Measurements from ENCODE around the gene NUBP2.

NUBP2 gene

DNA sequence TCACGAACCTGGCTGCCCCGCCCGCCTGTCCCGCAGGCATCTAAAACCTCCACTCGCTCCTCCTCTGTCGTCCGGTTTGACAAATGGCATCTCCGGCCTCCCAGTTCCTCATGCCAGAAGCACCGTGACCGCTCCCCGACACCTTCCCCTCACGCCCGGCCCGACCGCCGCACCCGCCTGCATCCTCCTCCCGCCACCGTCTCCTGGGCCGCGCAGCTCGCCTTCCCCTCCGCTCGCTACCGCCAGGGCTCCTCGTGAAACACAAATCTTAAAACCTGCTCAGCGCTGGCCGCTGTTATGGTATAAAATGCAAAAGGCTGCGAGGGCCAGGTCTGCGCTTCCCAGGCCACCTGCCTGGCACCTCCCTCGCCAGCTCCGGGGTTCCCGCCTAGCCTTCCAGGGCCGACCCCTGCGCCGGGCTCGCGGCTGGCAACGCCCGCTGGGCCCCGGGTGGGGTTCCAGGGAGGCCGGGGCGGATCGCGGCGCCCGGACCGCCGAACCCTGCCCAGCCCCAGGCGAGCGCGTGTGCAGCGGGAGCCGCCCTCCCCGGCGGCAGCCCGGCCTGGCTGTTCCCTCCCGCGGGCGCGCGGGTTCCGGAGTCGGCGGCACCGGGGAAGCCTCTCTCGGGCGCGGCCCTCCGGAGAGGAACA, 877 bp upstream of the NUBP2 start:
- no peak for DNase-seq (ENCODE audit: low read depth in 4 of 4, low spot score in 1 of 4)

DNA sequence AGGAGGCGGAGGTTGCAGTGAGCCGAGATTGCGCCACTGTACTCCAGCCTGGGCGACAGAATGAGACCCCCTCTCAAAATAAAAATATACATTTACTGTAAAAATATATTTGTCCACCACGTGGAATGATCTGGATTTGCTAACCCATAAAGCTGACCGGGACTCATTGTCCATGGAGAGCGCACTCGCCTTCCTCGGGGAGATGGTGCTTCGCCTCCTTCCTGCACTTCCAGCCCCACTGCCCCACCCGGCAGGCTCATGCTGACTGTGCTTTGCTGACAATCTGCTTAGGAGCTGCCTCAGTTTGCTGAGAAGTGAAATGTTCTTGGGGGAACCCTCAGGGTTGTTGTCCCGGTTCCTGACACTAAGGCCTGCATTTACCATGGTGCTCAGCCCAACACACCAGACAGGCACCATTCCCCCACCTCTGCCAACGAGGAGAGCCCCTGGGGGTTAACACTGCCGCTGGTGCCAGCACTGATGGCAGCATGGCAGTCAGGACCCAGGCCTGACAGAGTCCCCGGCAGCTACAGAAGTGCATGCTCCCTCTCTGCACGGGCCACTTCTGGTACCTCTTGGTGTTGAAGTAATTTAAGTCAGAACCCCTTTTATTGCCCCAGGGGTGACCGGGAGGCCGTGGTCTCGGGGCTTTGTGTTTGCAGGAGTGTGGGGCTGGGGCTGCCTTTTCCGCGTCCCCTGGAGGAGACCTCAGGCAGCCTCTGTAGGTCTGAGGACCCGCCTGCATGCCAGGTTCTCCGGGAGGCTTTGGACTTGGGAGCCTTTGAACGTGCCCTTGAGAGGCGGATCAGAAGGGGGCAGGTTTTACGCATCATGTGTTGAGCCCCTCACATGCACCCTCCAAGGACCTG, 2.5 kb downstream of the NUBP2 start:
- DNase-seq (ENCODE audit: low read depth in 4 of 4, low spot score in 1 of 4) = no peak

DNA sequence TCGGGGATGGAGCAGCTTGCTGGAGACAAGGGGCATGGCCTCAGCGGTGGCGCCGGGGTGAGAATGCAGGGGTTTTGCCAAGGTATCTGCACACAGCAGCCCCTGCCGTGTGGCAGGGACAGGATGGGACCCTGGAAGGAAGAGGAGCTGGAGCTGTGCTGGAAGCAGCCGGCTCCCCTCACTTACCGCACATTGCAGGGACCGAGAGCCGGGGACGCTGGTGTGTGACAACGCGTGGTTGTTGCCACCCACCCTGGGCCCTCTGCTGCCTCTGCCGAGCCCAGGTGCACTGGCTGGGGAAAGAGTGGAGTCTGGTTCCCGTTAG, 3.0 kb downstream of the NUBP2 start:
- no peak for DNase-seq (ENCODE audit: low read depth in 4 of 4, low spot score in 1 of 4)

DNA sequence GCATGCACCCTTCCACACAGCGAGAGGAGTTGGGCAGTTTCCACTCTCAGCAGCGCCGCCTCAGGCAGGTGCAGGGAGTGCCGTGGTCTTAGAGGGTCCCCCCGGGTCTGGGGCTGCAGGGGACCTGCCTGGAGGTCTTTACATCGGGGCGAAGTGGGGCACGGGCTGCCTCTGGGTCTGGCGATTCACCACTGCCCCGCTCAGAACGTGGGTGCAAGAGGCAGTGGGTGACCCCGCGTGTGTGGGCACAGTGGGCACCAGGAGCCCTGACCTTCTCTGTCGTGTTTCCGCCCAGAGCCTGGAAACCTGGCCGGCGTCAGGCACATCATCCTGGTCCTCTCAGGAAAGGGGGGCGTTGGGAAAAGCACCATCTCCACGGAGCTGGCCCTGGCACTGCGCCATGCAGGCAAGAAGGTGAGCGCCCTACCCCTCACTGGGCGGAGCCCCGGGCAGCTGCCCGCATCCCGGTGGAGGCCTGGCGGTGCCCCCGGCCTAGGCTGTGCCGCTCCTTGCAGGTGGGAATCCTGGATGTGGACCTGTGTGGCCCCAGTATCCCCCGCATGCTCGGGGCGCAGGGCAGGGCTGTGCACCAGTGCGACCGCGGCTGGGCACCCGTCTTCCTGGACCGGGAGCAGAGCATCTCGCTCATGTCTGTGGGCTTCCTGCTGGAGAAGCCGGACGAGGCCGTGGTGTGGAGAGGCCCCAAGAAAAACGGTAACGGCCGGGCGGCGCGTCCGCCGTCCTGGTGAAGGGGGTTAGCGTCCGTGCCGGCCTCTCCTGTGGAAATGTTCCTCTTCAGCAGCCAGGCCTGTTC, 3.7 kb downstream of the NUBP2 start:
- DNase-seq (ENCODE audit: low read depth in 4 of 4, low spot score in 1 of 4) = no peak

DNA sequence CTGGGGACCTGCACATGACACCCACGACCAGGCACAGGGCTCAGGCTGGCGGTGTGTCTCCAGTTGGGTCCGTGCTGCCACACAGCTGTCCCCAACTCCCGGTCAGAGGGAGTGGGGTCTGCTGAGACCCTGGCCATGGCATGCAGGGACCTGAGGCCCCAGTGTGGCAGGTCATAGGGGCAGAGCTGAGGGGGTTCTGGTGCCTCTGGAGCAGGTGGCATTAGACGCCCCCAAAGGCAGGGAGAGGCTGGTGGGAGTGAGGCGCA, 4.2 kb downstream of the NUBP2 start:
- no peak for DNase-seq (ENCODE audit: low read depth in 4 of 4, low spot score in 1 of 4)

DNA sequence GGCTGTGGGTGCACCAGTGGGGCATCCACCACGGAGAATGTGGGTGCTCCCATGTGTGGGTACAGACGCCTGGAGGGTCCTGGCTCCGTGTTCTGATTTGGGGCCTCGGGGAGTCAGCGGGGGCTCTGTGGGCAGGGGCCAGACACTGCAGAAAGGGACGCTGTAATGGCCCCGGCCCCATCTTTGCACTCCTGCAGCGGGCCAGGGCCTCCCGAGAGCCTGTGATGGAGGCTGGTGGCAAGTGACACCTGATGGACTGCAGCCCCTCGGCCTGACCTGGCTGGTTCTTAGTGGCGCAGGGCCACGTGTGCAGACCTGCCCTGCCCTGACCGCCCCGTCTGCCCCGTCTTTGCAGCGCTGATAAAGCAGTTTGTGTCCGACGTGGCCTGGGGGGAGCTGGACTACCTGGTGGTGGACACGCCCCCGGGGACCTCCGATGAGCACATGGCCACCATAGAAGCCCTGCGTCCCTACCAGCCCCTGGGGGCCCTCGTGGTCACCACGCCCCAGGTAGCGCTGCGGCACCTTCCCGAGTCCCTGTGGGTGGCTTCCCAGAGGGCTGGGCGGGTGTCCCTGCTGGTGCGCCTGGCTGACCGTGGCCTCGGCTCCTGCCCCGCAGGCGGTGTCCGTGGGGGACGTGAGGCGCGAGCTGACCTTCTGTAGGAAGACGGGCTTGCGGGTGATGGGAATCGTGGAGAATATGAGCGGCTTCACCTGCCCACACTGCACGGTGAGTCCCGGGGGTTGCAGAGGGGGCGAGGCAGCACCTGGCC, 4.7 kb downstream of the NUBP2 start:
- DNase-seq (ENCODE audit: low read depth in 4 of 4, low spot score in 1 of 4) = no peak

DNA sequence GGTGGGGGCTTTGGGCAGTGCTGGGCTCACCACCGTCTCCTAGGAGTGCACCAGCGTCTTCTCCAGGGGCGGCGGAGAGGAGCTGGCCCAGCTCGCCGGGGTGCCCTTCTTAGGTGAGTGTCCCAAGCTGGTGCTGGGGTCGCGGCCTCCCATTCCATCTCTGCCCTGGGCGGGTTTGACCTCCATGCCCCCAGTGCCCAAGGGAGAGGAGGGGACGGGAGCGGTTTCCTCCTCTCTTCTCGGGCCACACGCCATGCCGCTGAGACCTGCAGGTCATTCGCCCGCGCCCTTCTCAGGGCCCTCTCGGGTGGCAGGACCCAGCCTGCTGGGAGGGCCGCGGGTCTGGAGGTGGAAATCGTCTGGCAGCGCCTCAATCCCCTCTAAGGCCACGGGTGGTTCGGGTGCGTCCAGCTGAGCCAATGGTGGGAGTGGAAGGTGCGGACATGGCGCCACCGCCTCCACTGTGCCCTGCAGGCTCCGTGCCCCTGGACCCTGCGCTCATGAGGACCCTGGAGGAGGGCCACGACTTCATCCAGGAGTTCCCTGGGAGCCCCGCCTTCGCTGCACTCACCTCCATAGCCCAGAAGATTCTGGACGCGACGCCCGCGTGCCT, 5.4 kb downstream of the NUBP2 start:
- DNase-seq (ENCODE audit: low read depth in 4 of 4, low spot score in 1 of 4) = no peak

DNA sequence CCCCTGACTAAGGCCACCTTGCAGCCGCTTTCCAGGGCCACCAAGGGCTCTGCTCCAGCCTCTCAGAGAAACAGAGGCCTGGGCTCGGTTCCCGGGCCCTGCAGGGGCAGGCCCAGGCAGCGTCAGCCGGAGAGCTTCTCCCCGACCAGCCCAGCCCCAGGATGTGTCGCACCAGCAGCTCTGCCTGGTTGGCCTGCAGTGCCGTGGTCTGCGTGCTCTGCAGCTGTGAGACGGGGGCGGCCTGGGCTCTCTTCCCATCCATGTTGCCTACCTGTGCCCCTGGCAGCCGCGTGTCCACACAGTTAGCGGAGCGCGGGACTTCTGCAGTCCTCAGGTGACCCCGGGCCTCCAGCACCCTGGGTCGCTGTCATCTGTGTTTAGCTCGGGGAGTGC, 5.9 kb downstream of the NUBP2 start:
- DNase-seq (ENCODE audit: low read depth in 4 of 4, low spot score in 1 of 4) = no peak

DNA sequence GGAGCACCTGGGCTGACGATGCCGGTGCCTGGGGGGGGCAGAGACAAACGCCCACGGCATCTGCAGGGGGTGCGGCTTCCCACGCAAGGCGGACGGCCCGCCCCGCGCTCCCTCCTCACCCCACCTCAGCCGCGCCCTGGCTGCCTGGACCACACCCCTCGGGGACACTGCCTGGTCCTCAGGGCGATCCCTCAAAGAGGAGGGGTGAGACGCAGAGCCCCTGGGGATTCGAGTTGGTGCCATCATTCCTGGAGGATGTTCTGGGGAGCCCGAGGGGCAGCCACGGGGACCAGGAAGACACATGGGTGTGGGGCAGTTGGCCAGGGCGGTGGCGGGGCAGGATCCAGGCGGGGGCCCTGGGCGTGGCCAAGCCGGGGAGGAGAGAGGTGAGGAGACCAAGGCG, 6.9 kb downstream of the NUBP2 start:
- no peak for DNase-seq (ENCODE audit: low read depth in 4 of 4, low spot score in 1 of 4)

DNA sequence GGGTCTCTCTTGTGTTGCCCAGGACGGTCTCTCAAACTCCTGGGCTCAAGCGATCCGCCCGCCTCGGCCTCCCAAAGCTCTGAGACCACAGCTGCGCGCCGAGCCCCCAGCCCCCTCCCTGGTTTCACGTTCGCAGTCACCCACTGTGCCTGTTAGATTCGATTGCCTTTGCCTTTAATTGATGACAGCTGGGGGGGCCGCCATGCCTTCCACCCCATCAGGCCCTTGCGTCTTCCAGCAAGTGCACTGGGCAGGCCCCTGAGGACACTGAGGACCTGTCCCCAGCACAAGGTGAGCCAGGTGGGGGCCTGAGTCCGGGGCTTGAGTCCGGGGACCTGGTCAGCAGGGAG, 7.5 kb downstream of the NUBP2 start:
- no peak for DNase-seq (ENCODE audit: low read depth in 4 of 4, low spot score in 1 of 4)

DNA sequence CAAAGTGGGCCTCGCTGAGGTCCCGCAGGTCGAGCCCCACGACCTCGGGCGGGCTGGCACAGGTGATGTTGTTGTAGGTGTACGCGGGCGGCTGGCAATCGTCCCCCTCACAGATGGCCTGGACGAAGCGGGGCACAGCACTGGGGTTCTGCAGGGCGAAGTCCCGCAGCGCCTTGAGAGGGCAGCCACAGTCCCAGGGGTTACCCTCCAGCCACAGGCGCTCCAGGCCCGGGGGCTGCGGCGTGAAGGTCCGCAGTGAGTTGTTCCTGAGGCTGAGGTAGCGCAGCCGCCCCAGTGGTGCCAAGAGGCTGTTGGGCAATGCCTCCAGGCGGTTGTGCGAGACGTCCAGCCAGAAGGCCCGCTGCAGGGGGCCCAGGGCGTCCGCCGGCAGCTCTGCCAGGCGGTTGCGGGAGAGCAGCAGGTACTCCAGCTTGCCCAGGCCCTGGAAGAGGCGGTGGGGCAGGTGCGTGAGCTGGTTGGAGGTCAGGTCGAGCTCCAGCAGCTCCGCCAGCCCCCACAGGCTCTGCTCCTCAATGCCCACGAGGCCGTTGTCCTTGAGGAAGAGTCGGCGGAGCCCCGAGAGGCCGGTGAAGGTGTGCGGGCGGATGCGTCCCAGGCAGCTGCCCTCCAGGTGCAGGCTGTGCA, 8.0 kb downstream of the NUBP2 start:
- DNase-seq (ENCODE audit: low read depth in 4 of 4, low spot score in 1 of 4) = no peak

DNA sequence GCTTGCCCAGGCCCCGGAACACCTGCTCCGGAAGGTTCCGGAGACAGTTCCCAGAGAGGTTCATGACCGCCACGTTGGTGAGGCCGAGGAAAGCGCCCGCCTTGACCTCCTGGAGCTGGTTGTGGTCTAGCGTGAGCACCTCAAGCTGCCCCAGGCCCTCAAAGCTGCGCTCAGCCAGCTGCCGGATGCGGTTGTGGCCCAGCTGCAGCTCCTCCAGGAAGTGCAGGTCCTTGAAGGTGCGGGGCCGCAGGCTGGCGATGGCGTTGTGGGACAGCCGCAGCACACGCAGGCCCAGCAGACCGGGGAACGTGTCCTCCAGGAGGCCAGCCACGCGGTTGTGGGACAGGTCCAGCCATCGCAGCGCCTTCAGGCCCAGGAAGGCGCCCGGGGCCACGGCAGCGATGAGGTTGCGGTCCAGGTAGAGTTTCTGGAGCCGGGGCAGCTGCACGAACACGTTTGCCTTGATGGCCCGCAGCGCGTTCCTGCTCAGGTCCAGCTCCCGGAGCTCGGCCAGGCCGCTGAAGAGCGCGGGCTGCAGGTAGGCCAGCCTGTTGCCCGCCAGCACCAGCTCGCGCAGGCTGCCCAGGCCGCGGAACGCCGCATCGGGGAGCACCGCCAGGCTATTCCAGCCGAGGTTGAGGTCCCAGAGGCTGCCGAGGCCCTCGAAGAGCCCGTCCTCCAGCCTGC, 8.6 kb downstream of the NUBP2 start:
- DNase-seq (ENCODE audit: low read depth in 4 of 4, low spot score in 1 of 4) = no peak

DNA sequence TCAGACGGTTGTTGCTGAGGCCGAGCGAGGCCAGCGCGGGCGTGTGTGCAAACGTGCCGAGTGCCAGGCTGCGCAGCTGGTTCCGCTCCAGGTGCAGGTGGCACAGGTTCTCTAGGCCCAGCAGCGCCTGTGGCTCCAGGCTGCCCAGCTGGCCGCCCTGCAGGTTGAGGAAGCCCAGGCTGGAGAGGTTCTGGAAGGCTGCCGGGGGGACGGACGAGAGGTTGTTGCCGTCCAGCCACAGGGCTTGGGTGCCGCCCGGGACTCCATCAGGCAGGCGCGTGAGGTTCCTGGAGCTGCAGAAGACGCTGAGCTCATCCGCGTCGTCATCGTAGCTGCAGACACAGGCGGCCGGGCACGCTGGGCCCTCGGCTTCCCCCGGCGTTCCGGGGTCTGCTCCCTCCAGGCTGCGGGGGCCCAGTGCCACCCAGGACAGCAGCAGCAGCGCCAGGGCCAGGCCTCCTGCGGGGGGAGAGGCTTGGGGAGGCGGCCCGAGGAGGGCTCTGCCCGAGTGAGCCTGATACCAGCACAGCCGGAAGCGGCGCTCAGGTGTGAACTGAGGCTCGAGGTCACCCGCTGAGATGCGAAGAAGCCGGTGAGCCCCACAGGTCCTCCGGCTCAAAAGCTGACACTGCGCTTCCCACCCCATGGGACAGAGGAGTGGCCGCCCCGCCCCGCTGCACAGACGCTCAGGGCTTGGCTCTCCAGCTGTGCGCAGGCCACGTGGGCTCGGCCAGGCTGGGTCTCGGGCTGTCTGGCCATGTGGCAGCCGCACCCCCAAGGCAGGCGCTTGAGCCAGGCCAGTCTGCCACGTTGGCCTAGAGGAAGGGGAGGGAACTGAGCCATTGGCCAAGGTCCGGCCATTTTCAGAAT, 9.4 kb downstream of the NUBP2 start:
- DNase-seq (ENCODE audit: low read depth in 4 of 4, low spot score in 1 of 4) = no peak

DNA sequence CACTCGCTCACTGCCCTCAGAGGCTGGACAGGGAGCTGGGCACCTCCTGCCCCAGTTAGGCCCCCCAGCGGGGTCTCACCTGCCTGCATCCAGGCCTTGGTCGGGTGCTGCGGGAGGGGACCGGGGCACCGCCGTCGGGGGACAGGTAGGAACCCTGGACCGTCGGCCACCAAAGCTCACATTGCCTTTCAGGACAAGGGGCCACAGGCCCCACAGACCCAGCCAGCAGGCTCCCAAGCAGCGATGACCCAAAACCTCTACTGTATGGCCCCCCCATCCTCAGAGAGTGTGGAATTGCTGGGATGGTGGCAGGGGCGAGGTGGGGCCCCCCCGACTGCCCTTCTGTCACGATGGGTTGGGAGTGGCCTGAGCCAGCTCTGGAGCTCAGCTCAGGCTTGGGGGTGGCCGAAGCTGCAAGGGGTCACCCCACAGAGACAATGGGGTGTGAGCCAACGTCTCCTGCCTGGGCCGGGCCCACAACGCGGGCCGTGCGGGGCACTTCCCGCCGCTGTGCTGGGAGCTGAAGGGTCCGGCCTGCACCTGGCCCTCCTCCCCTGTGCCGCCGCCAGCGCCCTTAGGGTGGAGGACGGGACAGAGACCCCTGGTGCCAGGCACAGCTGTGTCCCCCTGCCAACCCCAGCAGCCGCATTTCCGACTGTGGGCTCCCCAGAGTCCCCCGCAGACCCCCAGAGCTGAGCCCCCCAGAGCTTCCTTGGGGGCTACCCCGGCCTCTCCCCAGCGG, 10.2 kb downstream of the NUBP2 start:
- no peak for DNase-seq (ENCODE audit: low read depth in 4 of 4, low spot score in 1 of 4)

DNA sequence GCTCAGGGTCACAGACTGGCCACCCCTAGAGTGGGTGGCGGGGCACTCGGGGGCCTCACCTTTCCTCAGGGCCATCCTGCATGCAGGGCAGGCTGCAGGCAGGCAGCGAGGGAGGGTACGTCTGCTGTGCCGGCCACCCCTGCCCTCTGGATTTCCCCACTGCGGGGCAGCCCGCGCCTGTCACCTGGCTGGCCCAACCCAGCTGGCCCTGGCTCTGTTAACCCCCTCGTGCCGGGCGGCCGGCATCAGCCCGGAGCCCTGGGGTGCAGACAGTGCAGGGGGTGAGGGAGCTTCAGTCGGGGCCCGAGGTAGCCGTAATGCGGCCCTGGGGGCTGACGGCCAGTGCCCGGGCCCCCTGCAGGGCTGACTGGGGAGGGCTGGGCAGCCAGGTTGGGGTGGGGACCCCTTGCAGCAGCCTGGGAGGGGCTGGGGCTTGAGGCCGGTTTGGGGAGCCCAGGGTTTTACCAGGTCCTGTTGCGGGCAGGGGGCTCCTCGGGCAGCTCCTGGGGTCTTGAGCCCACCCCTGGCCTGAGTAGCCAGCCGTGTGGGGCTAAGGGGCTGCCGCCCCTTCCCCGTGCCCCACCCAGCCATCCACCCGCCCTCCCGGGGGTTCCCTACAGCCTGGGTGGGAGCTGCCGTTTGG, 10.9 kb downstream of the NUBP2 start, which contains the start of gene IGFALS:
Gene IGFALS (minus strand): TSS at position 128 of the 643 bp plus-strand sequence. CDS start 53 bp downstream, at position 75.
- no peak for DNase-seq (ENCODE audit: low read depth in 4 of 4, low spot score in 1 of 4)

DNA sequence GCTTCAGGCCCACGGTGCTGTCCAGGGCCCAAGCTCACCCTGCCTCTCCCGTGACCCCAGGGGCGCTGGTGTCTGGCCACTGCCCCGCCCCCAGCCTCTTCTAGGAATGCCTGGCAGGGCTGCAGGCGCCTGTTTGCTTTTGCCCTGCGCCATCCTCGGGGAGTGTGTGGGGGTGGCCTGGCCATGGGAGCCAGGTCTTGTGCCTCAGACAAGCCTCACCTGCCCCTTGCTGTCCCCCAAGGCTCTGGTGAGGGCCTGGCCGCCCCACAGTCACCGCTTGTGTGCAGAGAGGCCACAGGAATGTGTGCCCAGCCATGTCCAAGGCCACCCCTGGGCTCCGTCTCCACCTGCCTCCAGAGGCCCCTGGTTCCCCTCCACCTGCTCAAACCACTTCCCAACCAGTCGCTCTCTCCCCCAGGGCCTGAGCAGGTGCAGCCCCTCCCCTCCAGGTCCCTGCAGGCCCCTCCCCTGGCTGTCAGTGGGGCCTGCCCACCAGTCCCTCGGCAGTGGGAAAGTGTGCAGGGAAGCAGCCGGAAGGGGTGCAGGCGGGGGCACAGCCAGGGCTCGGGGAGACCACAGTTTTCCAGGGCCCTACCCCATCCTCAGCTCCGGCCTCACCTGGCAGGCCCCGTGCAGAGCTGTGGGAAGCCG, 11.6 kb downstream of the NUBP2 start:
- DNase-seq (ENCODE audit: low read depth in 4 of 4, low spot score in 1 of 4) = no peak

DNA sequence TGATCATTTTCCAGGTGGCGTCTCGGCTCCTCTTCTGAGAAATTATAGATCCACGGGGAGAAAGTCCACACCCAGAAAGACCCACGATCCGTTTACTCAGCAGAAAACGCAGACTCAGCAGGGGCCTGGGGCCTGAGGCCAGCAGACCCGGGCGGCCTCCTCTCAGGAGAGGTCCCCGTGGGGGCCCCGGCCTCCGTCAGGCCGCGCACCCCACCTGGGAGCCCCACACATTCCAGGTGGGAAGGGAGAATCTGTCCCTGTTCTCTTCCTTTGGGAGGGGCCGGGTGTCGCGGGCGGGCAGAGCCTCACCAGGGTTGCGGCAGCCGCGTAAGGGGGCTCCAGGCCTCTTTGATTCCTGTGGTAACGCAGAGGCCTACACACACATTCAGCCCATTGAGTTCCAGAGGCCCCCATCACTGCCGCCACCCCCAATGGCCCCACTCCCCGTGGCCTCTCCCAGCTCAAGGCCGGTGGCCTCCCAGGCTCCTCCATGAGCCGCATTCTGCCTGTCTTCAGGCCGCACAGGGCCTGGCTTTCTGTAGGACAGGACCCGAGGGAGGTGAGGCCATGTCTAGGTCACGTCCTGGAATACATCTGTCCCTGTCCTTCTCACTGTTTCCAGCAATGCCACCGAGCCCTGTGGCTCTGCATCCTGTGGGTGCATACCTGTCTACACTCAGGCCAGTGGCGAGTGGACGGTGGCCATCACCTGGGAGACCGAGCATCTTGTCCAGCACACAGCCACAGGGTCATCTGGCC, 12.3 kb downstream of the NUBP2 start:
- DNase-seq (ENCODE audit: low read depth in 4 of 4, low spot score in 1 of 4) = no peak

Data from stimulated activated CD4-positive, alpha-beta T cell treated with anti-CD3 and anti-CD28 coated beads, Interleukin-1b, Interleukin-23, amount 100 ng/mL, for 24 hours (primary cell).